Stimulated activated CD4-positive, alpha-beta T cell treated with anti-CD3 and anti-CD28 coated beads, Interleukin-1b, Interleukin-23, amount 100 ng/mL, for 1 hour (primary cell): ENCODE measurements around the gene CTU1.

Source experiments
- DNase-seq, 2 donors: peaks; one replicate each; pipeline ENCODE4 v3.0.0-alpha.2; 2020; ENCODE audit warnings: low read depth in 2 of 2

CTU1 gene

DNA sequence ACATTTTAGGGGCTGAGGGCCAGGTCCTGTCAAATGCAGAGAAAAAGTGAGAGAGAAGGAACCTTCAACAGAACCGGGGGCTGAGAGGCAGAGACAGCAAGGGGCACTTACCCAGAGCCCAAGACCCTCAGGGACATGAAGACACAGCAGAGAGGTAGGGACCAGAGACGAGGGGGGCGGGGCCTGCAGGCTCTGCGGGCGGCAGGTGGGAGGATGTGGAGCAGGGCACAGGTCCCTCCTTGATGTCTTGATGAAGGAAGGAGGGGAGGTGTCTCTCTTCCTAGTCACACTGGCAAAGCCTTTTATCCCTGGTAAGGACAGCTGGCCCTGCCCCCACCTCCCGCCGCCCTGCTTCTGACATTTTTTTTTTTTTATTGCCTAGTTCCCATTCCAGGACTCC, 25.6 kb downstream of the CTU1 start, which contains the start of gene KLK14:
Gene KLK14 (minus strand): TSS at position 277 of the 400 bp plus-strand sequence. CDS start 273 bp downstream, at position 4.
- no peak for DNase-seq

DNA sequence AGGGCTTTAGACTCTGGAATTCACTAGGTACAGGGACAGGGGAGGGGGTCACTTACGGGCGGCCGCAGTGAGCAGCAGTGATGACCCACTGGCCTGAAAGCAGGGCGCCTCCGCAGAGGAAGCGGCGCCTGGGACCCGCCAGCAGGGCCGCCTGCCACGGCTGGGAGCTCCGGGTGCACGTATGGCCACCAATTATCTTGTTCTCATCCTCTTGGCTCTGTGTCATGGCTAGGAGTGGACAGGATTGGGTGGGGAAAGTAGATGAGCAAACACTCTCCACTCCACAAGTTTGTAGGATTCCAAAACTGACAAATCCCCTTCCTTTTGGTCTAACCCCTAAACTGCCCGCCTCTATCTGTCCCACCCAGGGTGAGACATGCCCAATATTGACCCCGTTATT, 26.7 kb downstream of the CTU1 start:
- no peak for DNase-seq

DNA sequence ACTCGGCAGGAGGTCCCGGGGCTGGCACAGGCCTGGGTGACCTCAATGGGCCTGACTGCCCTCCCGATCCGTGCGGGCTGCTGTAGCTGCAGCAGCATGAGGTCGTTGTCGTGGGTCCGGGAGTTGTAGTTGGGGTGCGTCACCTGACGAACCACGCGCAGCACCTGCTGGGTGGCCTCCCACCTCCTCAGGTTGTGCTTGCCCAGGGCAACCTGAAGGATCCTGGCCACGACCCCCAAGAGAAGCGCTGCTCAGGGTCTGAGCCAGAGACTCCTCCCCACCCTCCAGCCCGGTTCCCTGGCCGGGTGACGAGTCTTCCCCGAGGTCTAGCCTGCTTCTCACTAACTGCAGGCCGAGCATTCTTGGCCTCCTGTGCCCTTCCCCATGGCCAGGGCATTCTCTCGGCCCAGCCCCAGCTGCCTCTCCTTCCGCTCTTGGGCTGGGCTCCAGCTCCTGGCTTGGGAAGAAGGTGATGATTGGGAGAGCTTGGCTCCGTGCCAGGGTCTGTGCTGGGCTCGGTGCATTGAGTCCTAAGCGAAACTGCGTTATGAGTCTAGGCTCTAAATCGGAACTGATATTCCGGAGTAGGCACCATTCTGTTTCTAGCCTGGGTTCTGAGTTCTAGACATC, 28.6 kb downstream of the CTU1 start:
- DNase-seq, result no peak

DNA sequence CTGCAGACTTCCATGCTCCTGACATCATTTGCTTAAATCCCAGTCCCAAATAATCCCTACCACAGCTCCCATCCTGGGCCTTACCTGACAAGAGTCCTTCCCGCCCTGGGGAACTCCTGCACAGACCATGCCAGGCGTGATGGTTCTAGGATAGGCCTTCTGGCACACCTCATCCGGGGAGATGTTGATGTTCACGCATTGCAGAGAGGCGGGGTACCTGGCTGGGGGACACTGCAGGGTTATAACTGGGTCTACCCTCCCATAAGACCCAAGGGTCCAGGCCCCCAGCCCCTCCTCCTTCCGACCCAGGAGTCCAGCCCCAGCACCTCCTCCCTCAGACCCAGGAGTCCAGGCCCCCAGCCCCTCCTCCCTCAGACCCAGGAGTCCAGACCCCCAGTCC, 29.5 kb downstream of the CTU1 start:
- DNase-seq, result no peak

DNA sequence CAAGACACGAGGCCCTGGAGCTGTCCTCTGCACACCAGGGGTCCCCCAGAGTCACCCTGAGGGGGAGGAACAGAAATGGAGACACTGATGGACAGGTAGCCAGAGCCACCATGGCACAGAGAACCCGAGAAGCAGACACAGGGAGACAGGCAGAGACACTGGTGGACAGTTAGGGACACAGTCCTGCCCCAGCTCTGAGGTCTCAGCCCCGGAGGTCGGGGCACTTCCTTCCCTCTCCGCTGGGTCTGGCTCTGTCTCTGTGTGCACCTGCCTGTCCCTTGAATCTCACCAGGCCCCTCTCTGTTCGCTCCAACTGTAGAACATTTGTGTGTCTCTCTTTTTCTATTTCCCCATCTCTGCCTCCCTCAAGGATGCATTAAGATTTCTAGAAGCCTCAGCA, 30.1 kb downstream of the CTU1 start:
- DNase-seq, result no peak

DNA sequence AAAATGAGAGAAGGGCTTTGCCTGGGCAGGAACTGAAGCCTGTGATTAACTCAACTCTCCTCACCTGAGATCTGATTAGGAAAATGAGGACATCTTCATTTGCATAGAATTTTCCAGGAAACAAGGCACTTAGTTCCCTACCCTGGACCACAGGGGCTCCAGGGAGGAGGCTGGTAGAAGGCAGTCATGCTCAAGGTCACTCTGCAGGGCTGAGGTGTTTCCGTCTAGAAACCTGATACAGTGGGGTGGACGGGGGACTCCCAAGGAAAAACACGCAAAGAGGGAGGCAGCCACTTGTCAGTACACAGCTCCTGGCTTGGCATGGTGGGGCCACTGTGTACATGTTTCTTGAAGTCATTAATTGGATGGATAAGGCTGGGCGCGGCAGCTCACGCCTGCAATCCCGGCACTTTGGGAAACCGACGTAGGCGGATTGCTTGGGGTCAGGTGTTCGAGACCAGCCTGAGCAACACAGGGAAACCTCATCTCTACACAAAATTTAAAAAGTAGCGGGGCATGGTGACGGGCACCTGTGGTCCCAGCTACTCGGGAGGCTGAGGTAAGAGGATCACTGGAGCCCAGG, 31.5 kb downstream of the CTU1 start:
- DNase-seq, result no peak

DNA sequence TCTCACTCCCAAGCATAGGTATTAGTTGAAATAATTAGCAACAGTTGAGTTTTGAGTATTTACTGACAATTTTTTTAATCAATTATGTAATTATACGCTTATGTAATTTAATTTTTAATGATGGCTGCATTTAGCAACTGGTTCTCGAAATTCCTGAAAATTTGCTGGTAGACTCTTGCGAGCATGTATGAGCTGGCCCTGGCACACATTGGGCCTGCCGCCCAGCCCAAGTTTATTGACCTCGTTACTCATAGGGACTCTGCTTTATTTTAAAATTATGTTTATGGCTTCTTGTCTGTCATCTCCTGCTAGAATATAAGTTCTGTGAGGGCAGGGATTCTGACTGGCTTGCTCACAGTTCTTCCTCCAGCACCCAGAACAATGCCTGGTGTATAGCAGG, 32.2 kb downstream of the CTU1 start:
- DNase-seq, result no peak

DNA sequence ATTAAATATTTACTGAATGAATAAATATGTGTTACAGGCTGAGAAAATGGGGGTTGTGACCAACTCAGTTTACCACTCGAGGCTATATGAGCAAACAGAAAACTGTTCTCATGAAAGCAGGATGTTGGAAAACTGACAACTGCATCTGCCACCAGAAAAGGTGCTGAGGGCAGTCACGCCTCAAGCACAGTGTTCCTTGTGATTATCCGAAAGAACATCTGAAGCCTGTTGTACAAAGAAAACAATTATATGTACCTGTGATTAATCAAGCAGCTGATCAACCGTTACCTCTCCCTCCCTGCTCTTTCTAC, 37.2 kb downstream of the CTU1 start:
- DNase-seq, result no peak

DNA sequence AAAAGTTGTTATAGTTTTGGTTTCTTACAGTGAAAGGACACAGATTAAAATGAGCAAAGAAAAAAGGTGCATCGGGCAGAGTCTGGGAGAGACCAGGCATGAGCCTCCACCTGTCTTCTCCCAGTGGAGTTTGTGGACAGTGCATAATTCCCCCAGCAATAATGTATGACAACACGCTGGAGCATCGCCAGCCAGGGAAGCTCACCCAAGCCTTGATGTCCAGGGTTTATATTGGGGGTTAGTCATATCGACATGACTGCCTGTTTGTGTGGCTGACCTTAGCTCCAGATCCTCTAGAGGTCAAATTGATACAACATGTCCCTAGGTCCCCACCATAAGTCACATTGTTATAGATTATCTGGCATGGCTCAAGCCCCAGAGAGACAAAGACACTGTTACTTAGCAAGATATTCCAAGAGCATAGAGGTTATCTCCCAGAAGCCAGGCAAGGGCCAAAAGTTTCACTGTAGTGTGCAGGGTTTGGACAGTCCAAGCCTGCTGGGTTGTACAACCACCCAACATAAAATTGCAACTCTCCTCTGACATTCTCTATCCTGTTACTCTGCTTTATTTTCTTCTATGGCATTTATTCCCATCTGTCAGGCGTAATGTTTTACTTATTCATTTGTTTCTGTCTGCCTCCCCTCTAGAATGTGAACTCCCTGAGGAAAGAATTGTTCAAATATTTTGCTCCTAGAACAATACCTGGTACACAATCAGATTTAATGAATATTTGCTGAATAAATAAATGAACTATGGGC, 37.7 kb downstream of the CTU1 start:
- DNase-seq, result no peak

DNA sequence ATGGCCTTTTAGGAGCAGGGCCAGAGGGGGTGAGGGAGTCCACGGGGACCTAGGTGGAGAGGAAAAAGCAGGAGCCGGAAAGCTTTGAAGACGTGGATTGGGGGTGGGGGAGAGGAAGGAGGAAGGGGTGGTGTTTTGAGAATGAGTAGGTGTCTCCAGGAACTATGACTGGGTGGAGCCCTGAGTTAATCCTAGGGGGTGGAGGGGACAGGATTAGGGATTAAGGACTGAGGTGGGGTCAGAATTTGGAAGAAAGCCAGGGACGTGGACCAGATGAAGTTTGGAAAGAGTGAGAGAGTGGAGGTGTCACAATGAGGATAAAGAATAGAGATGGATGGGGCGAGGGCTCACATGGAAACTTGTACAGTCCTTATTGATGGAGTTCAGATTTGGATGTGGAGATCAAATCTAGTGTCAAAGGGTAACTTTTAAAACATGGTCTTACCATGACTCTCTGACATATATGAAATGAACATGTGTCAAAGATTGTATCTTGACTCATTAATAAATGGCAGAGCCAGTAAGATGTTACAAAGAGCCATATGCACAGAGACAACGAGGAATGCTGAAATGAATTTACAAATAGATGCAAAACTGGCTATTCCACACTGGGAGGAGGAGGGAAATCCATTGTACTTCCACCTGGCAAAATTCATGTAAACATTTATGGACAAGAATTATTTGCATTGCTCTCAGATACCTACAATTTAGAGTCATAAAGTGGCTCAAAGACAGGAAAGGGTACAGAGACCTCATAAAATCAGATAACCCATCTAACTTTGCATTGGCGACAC, 41.6 kb downstream of the CTU1 start:
- DNase-seq, result no peak

DNA sequence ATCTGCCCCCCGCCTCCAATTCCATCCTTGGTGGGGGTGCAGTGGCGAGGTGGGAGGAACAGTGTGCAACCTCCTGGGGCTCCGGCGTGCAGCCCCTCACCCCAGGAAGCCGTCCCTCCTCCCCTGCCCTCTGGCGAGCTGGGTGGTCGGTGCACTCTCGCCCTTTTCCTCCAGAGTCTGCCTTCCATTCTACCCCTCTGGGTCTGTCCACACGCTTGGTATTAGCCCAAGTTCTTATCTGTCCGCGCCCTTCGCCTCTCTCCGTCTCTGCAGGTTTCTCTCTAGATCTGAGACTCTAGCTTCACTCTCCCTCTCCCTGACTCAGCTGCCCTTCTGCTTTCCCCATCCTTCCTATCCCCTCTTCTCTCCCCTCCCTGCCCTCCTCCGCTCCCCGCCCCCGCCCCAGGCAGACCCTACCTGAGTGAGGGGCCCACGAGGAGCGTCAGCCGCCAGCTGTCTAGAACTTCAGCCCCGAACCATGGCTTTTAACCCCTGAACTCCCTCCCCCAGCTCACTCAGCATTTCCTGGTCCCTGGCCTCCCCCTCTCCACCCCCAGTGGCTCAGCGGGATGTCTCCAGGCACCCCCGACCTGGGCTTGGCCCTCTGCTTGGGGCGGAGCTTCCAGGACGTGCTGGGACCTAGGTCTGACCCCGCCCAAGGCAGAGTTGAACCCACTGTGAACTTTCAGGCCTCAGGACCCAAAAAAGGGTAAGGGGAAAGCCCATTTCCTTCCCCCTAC, 42.8 kb downstream of the CTU1 start:
- DNase-seq, result no peak

DNA sequence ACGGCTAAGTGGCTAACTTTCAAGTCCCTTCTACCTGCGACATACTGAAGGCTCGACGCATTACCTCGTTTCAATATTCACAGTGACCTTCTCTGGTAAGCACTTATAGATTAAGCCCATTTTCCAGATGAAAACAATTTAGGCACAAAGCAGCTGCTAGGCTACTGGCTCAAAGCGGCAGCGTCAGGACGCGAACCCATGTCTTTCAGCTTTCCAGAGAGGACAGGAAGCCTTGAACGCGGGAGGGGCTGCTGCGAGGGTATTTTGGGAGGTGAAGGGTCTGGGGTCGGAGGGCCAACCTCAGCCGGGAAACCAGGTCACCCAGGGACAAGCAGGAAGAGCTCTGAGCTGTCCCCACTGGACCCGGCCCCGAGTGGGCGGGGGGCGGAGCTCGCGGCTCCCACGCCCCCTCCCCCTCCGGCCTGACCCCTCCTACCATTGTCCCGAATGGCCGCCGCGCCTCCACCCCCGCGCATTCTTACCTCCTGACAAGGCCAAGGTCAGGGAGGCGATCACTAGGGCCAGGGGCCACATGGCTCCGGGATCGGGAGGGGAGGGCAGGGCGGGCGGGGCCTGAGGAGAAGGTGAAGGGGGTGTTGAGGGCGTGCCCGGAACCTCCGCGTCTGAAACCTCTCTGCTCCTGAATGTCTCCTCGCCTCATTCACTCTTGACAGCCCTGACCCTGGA, 43.5 kb downstream of the CTU1 start, which contains the start of gene KLK13:
Gene KLK13 (minus strand): TSS at position 559 of the 687 bp plus-strand sequence. CDS start 25 bp downstream, at position 534.
- no peak for DNase-seq

DNA sequence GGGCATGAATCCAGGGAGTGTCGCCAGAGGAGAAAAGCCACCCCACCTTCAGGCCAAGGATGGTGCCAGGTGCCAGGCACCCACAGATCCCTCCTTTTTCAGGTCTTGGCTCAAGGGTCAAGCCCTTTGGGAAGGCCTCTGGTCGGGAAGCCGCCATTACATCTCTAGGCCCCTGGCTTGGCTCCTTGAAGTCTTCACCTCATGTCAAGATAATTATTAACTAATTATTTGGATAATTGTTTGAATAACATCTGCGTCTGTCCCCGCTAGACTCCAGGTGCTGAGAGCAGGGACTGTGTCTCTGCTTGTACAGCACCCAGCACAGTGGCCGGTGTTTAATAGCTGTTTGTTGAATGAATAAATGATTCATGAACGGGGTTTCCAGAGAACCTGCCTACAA, 44.5 kb downstream of the CTU1 start:
- DNase-seq, result no peak

DNA sequence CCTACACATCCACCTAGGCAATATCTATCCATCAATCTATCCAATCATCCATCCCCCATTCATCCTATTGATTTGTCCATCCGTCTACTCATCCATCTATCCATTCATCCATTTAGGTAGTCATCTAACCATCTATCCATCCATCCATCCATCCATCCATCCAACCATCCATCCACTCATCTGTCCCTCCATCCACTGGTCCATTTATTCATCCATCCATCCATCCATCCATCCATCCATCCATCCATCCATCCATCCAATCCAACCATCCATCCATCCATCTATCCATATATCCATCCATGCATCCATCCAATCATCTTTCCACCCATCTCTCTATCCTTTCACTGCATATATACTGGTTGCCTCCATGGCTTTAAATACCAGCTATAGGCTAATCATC, 47.2 kb downstream of the CTU1 start:
- DNase-seq, result no peak

DNA sequence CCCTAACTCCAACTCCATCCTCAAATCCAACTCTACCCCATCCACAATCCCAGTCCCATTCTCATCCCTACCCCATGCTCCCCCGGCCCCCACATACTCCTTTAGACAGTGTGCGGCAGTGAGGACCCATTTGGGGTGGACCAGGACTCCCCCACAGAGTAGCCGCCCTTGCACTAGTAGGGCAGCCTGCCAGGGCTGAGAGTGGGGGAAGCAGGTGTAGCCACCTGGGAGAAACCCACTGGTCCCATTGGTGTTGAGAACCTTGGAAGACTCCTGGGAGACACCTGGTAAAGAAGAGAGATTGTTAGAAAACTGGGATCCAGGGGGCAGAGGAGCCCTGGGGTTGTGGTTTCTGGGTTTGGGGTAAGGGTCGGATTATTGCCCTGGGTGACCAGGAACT, 47.9 kb downstream of the CTU1 start:
- DNase-seq, result no peak

DNA sequence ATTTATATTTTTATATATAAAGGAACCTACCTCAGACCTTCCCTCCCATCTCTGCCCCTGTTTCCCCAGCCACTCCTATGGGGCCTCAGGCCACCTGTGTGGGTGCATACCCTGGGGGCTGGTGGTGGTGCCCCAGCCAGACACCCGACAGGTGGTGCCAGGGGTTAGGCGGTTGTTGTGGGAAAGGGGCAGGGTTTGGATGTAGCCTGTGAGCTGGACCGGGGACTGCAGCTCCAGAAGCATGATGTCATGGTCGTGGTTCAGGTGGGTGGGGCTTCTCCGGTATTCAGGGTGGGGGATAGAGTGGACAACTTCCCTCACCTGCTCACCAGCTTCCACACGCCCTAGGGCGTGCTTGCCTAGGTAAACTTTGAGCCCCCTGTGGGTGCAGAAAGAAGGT, 48.5 kb downstream of the CTU1 start:
- no peak for DNase-seq

DNA sequence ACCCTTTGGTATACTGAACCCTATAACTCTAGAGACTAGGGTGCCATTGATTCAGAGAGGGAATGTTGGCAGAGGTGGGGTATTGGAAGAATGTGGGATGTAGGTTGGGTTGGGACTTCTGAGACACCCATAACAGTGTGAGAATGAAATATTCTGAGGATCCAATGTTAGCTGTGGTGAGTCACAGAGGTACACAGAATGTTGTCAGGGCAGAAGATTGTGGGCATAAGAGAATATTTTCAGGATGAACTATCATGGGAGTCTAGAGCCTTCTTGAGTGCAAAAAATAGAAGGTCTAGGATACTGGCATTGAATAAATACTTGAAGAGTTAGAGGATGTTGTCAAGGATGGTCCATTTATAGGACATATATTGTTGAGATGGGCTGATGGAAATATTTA, 52.3 kb downstream of the CTU1 start:
- DNase-seq, result no peak
